ENCODE data around the gene CTIF.

GRCh38 chr18:48497863-48498262 is 41.0 kb upstream of the CTIF start:
- TF ChIP-seq POU2F2 (IDR thresholded peaks at IDR 0.05; ENCODE audit: low read depth, low read length) (no peak), POLR2AphosphoS5 (IDR thresholded peaks at IDR 0.05; ENCODE audit: low read depth, low read length) (no peak), POLR2A (IDR thresholded peaks at IDR 0.05; ENCODE audit: low read depth, low read length) (no peak), TAF1 (IDR thresholded peaks at IDR 0.05; ENCODE audit: low read depth, low read length) (no peak), PAX5 (IDR thresholded peaks at IDR 0.05; ENCODE audit: insufficient read depth, low read length, severe bottlenecking) (no peak), SPI1 (IDR thresholded peaks at IDR 0.05; ENCODE audit: low read depth, low read length) (no peak)

All from GM12891 (cell line).